IMR-90 (cell line): ENCODE results near the gene RBM34. TPM values are rescaled to one million over a fixed set of nuclear protein-coding genes. Genes with fewer than 3 reads are reported as not detected.
A peak's percentile ranks its signal among the peaks of the same experiment; 100 is the strongest.

Source experiments
- ATAC-seq: fragments of 200-7000 bp; cut with Tn5 transposase; 2 replicates; pipeline ENCODE4 v1.9.1; 2020; ENCODE audit warnings: low read depth, mild to moderate bottlenecking, moderate library complexity
- BruUV-seq: library from RNA; stranded (reverse); fragments of 400-500 nt; replicated peaks from 2 replicates; lab custom pipeline; 2021; lab: Mats Ljungman, UMichigan
- CTCF ChIA-PET: fragments of 300-600 bp; formaldehyde crosslinking; extraction: SDS; loops from one replicate; lab custom pipeline; 2021; ENCODE audit warnings: antibody characterized with exemption; lab: Yijun Ruan, JAX
- POLR2A ChIA-PET: fragments of 300-600 bp; sonication (Branson Sonifier 250); formaldehyde crosslinking; loops from one replicate; lab custom pipeline; 2022; ENCODE audit warnings: antibody characterized with exemption; ENCODE audit not compliant: unreplicated experiment; lab: Charles Lee
- DNase-seq: peaks from one replicate; pipeline ENCODE4 v3.0.0; 2013
- H2AFZ ChIP-seq: replicated peaks from 2 replicates; pipeline ENCODE3; 2013; ENCODE audit warnings: low read length, mild to moderate bottlenecking; ENCODE audit not compliant: poor library complexity
- H2AK5ac ChIP-seq: 2 replicates; pipeline ENCODE4 v1.6.1; 2013; ENCODE audit warnings: low read depth, low read length, inconsistent platforms
- H2AK9ac ChIP-seq: replicated peaks from 2 replicates; pipeline ENCODE3; 2013; ENCODE audit warnings: mild to moderate bottlenecking, low read depth, low read length, moderate library complexity; ENCODE audit not compliant: poor library complexity
- H2BK120ac ChIP-seq: 2 replicates; pipeline ENCODE4 v1.6.1; 2013; ENCODE audit warnings: low read depth, low read length, inconsistent platforms
- H2BK15ac ChIP-seq: 3 replicates; pipeline ENCODE4 v1.6.1; 2013; ENCODE audit warnings: low read depth, low read length, inconsistent platforms
- H2BK20ac ChIP-seq: 2 replicates; pipeline ENCODE4 v1.6.1; 2013; ENCODE audit warnings: low read depth, mild to moderate bottlenecking, inconsistent platforms, low read length, moderate library complexity
- H2BK5ac ChIP-seq: 2 replicates; pipeline ENCODE4 v1.6.1; 2013; ENCODE audit warnings: mild to moderate bottlenecking, low read depth, low read length, inconsistent platforms; ENCODE audit not compliant: poor library complexity, severe bottlenecking
- H3K14ac ChIP-seq: replicated peaks from 2 replicates; pipeline ENCODE4 v1.6.1; 2013; ENCODE audit warnings: low read depth, low read length, inconsistent platforms
- H3K18ac ChIP-seq: 2 replicates; pipeline ENCODE4 v1.6.1; 2013; ENCODE audit warnings: low read depth, low read length, control low read depth
- H3K23ac ChIP-seq: 2 replicates; pipeline ENCODE4 v1.6.1; 2013; ENCODE audit warnings: low read depth, low read length, inconsistent platforms
- H3K27ac ChIP-seq: 2 replicates; pipeline ENCODE4 v1.5.1; 2013; ENCODE audit warnings: mild to moderate bottlenecking, control low read depth, low read length; ENCODE audit not compliant: insufficient read depth
- H3K27me3 ChIP-seq: 2 replicates; pipeline ENCODE4 v1.6.1; 2013; ENCODE audit warnings: low read length; ENCODE audit not compliant: control insufficient read depth, insufficient read depth
- H3K36me3 ChIP-seq: 2 replicates; pipeline ENCODE4 v1.6.1; 2013; ENCODE audit warnings: low read length, mixed read lengths; ENCODE audit not compliant: control insufficient read depth, insufficient read depth
- H3K4ac ChIP-seq: 2 replicates; pipeline ENCODE4 v1.6.1; 2013; ENCODE audit warnings: low read depth, low read length, inconsistent platforms
- H3K4me1 ChIP-seq: 2 replicates; pipeline ENCODE4 v1.6.1; 2013; ENCODE audit warnings: low read length, mixed read lengths; ENCODE audit not compliant: control insufficient read depth, insufficient read depth
- H3K4me2 ChIP-seq: 2 replicates; pipeline ENCODE4 v1.6.1; 2013; ENCODE audit warnings: low read depth, mild to moderate bottlenecking, control low read depth, low read length, moderate library complexity
- H3K4me3 ChIP-seq: 2 replicates; pipeline ENCODE4 v1.5.1; 2013; ENCODE audit warnings: low read depth, mild to moderate bottlenecking, control low read depth, low read length, moderate library complexity; ENCODE audit not compliant: insufficient read depth
- H3K56ac ChIP-seq: 2 replicates; pipeline ENCODE4 v1.6.1; 2013; ENCODE audit warnings: low read length, inconsistent platforms; ENCODE audit not compliant: insufficient read depth; ENCODE audit errors: extremely low read depth
- H3K79me1 ChIP-seq, 2 experiments: 2 replicates each; pipeline ENCODE4 v1.6.1; 2013; ENCODE audit warnings: low read length in 2 of 2, inconsistent platforms in 1 of 2, low read depth in 1 of 2
- H3K9ac ChIP-seq: 2 replicates; pipeline ENCODE4 v1.6.1; 2013; ENCODE audit warnings: low read depth, low read length, control low read depth
- H3K9me1 ChIP-seq: 2 replicates; pipeline ENCODE4 v1.6.1; 2013; ENCODE audit warnings: low read length, inconsistent platforms; ENCODE audit not compliant: insufficient read depth
- H3K9me3 ChIP-seq: 2 replicates; pipeline ENCODE4 v1.6.1; 2013; ENCODE audit warnings: low read length; ENCODE audit not compliant: control insufficient read depth, insufficient read depth
- H4K20me1 ChIP-seq: 2 replicates; pipeline ENCODE4 v1.6.1; 2013; ENCODE audit warnings: low read length, inconsistent platforms; ENCODE audit not compliant: insufficient read depth
- H4K5ac ChIP-seq: 2 replicates; pipeline ENCODE4 v1.6.1; 2013; ENCODE audit warnings: mild to moderate bottlenecking, low read depth, low read length, control low read depth
- H4K8ac ChIP-seq, 2 experiments: 2 replicates each; pipeline ENCODE4 v1.6.1; 2013; ENCODE audit warnings: low read depth in 2 of 2, low read length in 2 of 2, control low read depth in 1 of 2, inconsistent platforms in 1 of 2
- H4K91ac ChIP-seq: 2 replicates; pipeline ENCODE4 v1.6.1; 2013; ENCODE audit warnings: low read depth, low read length, inconsistent platforms; ENCODE audit not compliant: insufficient read depth
- BHLHE40 ChIP-seq: fragments of 150-350 bp; IDR thresholded peaks from 2 replicates; pipeline ENCODE4 v1.6.1; 2016; ENCODE audit warnings: mild to moderate bottlenecking, low read depth, low read length
- CEBPB ChIP-seq: IDR thresholded peaks from 2 replicates; pipeline ENCODE4 v1.6.1; 2012; ENCODE audit warnings: low read depth, low read length, improper control_type of control experiment
- CHD1 ChIP-seq: IDR thresholded peaks from 2 replicates; pipeline ENCODE4 v1.6.1; 2012; ENCODE audit warnings: low read depth, low read length, improper control_type of control experiment
- FOS ChIP-seq: fragments of 150-350 bp; IDR thresholded peaks from 2 replicates; pipeline ENCODE4 v1.6.1; 2016; ENCODE audit warnings: low read depth, low read length
- MAFK ChIP-seq: IDR thresholded peaks from 2 replicates; pipeline ENCODE4 v1.6.1; 2012; ENCODE audit warnings: low read depth, low read length, improper control_type of control experiment
- MAZ ChIP-seq: IDR thresholded peaks from 2 replicates; pipeline ENCODE4 v1.6.1; 2012; ENCODE audit warnings: low read depth, mild to moderate bottlenecking, low read length, improper control_type of control experiment, moderate library complexity, borderline replicate concordance
- MXI1 ChIP-seq: IDR thresholded peaks from 2 replicates; pipeline ENCODE4 v1.6.1; 2012; ENCODE audit warnings: low read depth, mild to moderate bottlenecking, low read length, moderate library complexity, borderline replicate concordance
- NFE2L2 ChIP-seq: fragments of 150-350 bp; IDR thresholded peaks from 2 replicates; pipeline ENCODE4 v1.6.1; 2016; ENCODE audit warnings: low read depth, mild to moderate bottlenecking, low read length
- POLR2A ChIP-seq: IDR thresholded peaks from 2 replicates; pipeline ENCODE4 v1.6.1; 2012; ENCODE audit warnings: mild to moderate bottlenecking, low read depth, low read length
- RAD21 ChIP-seq: IDR thresholded peaks from 2 replicates; pipeline ENCODE4 v1.6.1; 2012; ENCODE audit warnings: low read length, improper control_type of control experiment
- RCOR1 ChIP-seq: IDR thresholded peaks from 2 replicates; pipeline ENCODE4 v1.6.1; 2012; ENCODE audit warnings: mild to moderate bottlenecking, low read length, improper control_type of control experiment; ENCODE audit not compliant: insufficient replicate concordance
- SMC3 ChIP-seq: fragments of 150-350 bp; IDR thresholded peaks from 2 replicates; pipeline ENCODE4 v1.6.1; 2016; ENCODE audit warnings: low read depth, mild to moderate bottlenecking, antibody characterized with exemption, low read length, moderate library complexity
- WGBS, 2 experiments: methylation state at CpG; one replicate each; pipeline versions ENCODE4 v1.1.5 to v1.1.7; 2013; ENCODE audit warnings: missing lambda C conversion rate in 2 of 2; ENCODE audit not compliant: insufficient read length in 1 of 2; ENCODE audit errors: extremely low coverage in 2 of 2; 5-methylcytosine and 5-hydroxymethylcytosine counted together
- dilution Hi-C: fragments of 300-500 bp; cut with HindIII; formaldehyde crosslinking; loops from one replicate; pipeline ENCODE4 v1.14.3; 2018; ENCODE audit warnings: low sequenced_read_pairs; ENCODE audit not compliant: unreplicated experiment
- in situ Hi-C: fragments of 300-500 bp; cut with MboI; formaldehyde crosslinking; loops from 3 replicates; pipeline ENCODE4 v1.14.3; 2019; ENCODE audit warnings: low sequenced_read_pairs, inconsistent platforms, mixed read lengths
- intact Hi-C: fragments of 100-400 bp; cut with micrococcal nuclease; formaldehyde crosslinking; loops from 2 replicates; pipeline ENCODE4 v1.10.0; 2022
- polyA plus RNA-seq, 3 experiments: library from polyadenylated mRNA; depleted of rRNA; stranded (reverse); fragments of >200 nt; gene quantifications; 2 replicates each; pipeline ENCODE4 v1.2.3, GENCODE V29; 2012; ENCODE audit warnings: low replicate concordance in 1 of 3
- total RNA-seq: library from RNA; depleted of rRNA; stranded (reverse); fragments of >200 nt; gene quantifications from 2 replicates; pipeline ENCODE4 v1.2.3, GENCODE V29; 2012
- TF ChIP-seq, protein P1 (sequence below): conservative IDR thresholded peaks from 2 replicates; pipeline ENCODE4 v1.5.1; 2012; ENCODE audit warnings: mild to moderate bottlenecking, low read depth, low read length, improper control_type of control experiment
- TF ChIP-seq, protein P2 (sequence below): fragments of 150-350 bp; IDR thresholded peaks from 2 replicates; pipeline ENCODE4 v1.6.1; 2016; ENCODE audit warnings: low read depth, mild to moderate bottlenecking, low read length, moderate library complexity, borderline replicate concordance

RBM34 gene
- total and polyA plus RNA-seq, 2 of the 4 experiments (the other 2 are of a cell fraction), result 28.7 to 34.0 TPM

- peak within 1 kb of the TSS; percentile 88 for H3K9ac ChIP-seq
- ATAC-seq, result peak; percentile 99
- peak within 1 kb of the TSS; percentile 78 for H3K56ac ChIP-seq
- peak within 1 kb of the TSS; percentile 89 for H4K91ac ChIP-seq
- H3K27me3 ChIP-seq, result no peaks in the 10 kb centered on the region
- peak within 1 kb of the TSS; percentile 87 for H3K27ac ChIP-seq
- H2BK120ac ChIP-seq, result peak within 1 kb of the TSS; percentile 50
- H3K79me1 ChIP-seq, result peaks cover 0 to 10% of the 10 kb centered on the region in 2 experiments; a peak in 2 of 4 replicates
- H3K9me1 ChIP-seq, result no peaks in the 10 kb centered on the region; the same call in 1 of the 2 replicates
- H3K18ac ChIP-seq, result peak within 1 kb of the TSS; percentile 74
- H4K8ac ChIP-seq, result peak within 1 kb of the TSS; percentile 75 to 98
- peak within 1 kb of the TSS; percentile 69; the same call in 1 of the 3 replicates for H2BK15ac ChIP-seq
- intact Hi-C loops, result no loop called here
- no TSS peak for BruUV-seq
- H3K4ac ChIP-seq, result peak within 1 kb of the TSS; percentile 91
- H4K20me1 ChIP-seq, result peaks cover 43% of the 10 kb centered on the region
- in situ Hi-C loops, result no loop called here
- H3K4me3 ChIP-seq, result peak within 1 kb of the TSS; percentile 73
- peak within 1 kb of the TSS; percentile 99 for H3K4me2 ChIP-seq
- peak; percentile 99 for DNase-seq
- H2BK20ac ChIP-seq, result 0 out of 2 replicates have a peak within 1 kb of the TSS, but pooled peaks have one; percentile 53
- no peaks in the 10 kb centered on the region for H3K9me3 ChIP-seq
- H3K14ac ChIP-seq, result peak within 1 kb of the TSS; percentile 97
- peak within 1 kb of the TSS; percentile 93 for H2BK5ac ChIP-seq
- H2AK9ac ChIP-seq, result peak within 1 kb of the TSS; percentile 96
- 0 out of 2 replicates have a peak, but pooled peaks cover 1% of the 10 kb centered on the region for H3K4me1 ChIP-seq
- dilution Hi-C loops, result no loop called here
- H3K23ac ChIP-seq, result peak within 1 kb of the TSS; percentile 87
- ChIA-PET POLR2A (interaction anchor here (0.5 to 0.7 kb wide), 2 partner anchors 507 to 1450 kb away, joined by 3 to 4 read pairs; no protein-coding TSS in a partner anchor), CTCF (no interaction called here)
- H4K5ac ChIP-seq, result peak within 1 kb of the TSS; percentile 97
- peaks cover 9% of the 10 kb centered on the region for H3K36me3 ChIP-seq
- 0% methylated on average over 52 of the region's 67 CpGs; no CpG with 5 or more reads in 1 of the 2 experiments for WGBS, 2 experiments
- peak within 1 kb of the TSS; percentile 97 for H2AFZ ChIP-seq
- H2AK5ac ChIP-seq, result peak within 1 kb of the TSS; percentile 76
- TF ChIP-seq SMC3 (no peak), MAFK (0 out of 2 replicates have a peak, but pooled peaks have one; percentile 14), BHLHE40 (peak; percentile 99), RAD21 (no peak), NFE2L2 (no peak), RCOR1 (no peak), MAZ (0 out of 2 replicates have a peak, but pooled peaks have one; percentile 43), CEBPB (peak; percentile 28; the same call in 1 of the 2 replicates), POLR2A (peak; percentile 93), MXI1 (peak; percentile 95), FOS (no peak), CHD1 (peak; percentile 74; the same call in 1 of the 2 replicates)
- TF ChIP-seq, protein P1, sequence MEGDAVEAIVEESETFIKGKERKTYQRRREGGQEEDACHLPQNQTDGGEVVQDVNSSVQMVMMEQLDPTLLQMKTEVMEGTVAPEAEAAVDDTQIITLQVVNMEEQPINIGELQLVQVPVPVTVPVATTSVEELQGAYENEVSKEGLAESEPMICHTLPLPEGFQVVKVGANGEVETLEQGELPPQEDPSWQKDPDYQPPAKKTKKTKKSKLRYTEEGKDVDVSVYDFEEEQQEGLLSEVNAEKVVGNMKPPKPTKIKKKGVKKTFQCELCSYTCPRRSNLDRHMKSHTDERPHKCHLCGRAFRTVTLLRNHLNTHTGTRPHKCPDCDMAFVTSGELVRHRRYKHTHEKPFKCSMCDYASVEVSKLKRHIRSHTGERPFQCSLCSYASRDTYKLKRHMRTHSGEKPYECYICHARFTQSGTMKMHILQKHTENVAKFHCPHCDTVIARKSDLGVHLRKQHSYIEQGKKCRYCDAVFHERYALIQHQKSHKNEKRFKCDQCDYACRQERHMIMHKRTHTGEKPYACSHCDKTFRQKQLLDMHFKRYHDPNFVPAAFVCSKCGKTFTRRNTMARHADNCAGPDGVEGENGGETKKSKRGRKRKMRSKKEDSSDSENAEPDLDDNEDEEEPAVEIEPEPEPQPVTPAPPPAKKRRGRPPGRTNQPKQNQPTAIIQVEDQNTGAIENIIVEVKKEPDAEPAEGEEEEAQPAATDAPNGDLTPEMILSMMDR, result no peak
- TF ChIP-seq, protein P2, sequence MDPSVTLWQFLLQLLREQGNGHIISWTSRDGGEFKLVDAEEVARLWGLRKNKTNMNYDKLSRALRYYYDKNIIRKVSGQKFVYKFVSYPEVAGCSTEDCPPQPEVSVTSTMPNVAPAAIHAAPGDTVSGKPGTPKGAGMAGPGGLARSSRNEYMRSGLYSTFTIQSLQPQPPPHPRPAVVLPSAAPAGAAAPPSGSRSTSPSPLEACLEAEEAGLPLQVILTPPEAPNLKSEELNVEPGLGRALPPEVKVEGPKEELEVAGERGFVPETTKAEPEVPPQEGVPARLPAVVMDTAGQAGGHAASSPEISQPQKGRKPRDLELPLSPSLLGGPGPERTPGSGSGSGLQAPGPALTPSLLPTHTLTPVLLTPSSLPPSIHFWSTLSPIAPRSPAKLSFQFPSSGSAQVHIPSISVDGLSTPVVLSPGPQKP, result peak; percentile 46; the same call in 1 of the 2 replicates
Observed at GRCh38 chr1:235128456-235129328, 32.4 kb downstream of the RBM34 start, which contains the start of gene TOMM20. TSS of gene TOMM20 (minus strand) at chr1:235128837. CDS start at chr1:235128715, 122 bp downstream.
